H1 (cell line): Measurements from ENCODE around the gene HIPK3. TPM values are rescaled to one million over a fixed set of nuclear protein-coding genes. Genes with fewer than 3 reads are reported as not detected.

Source experiments
- CTCF ChIA-PET: fragments of 300-600 bp; sonication (Branson Sonifier 250); formaldehyde crosslinking; loops from one replicate; lab custom pipeline; 2021; ENCODE audit not compliant: partially characterized antibody; lab: Charles Lee
- POLR2A ChIA-PET: fragments of 300-600 bp; sonication (Branson Sonifier 250); formaldehyde crosslinking; loops from one replicate; lab custom pipeline; 2021; ENCODE audit warnings: inconsistent platforms; ENCODE audit not compliant: partially characterized antibody; lab: Charles Lee
- DNase-seq, 2 experiments: peaks; one replicate each; pipeline versions ENCODE4 v3.0.0 to v3.0.0-alpha.2; 2010 to 2022; ENCODE audit warnings: low spot score in 2 of 2, low read depth in 1 of 2, mixed read lengths in 1 of 2
- FAIRE-seq: peaks from 2 replicates; lab custom pipeline; 2011; peaks lifted over from hg19 to GRCh38; lab: Jason Lieb, UNC
- H2AFZ ChIP-seq: 2 replicates; pipeline ENCODE4 v1.8.1; 2012; ENCODE audit warnings: low read length, inconsistent platforms
- H2AK5ac ChIP-seq: 2 replicates; pipeline ENCODE4 v1.6.1; 2013; ENCODE audit warnings: low read depth, low read length
- H2BK120ac ChIP-seq: replicated peaks from 2 replicates; pipeline ENCODE3; 2013; ENCODE audit warnings: low read depth, low read length, inconsistent platforms
- H2BK12ac ChIP-seq: 2 replicates; pipeline ENCODE4 v1.6.1; 2013; ENCODE audit warnings: low read depth, low read length
- H2BK15ac ChIP-seq: 2 replicates; pipeline ENCODE4 v1.6.1; 2013; ENCODE audit warnings: low read length
- H2BK20ac ChIP-seq: 2 replicates; pipeline ENCODE4 v1.6.1; 2013; ENCODE audit warnings: low read length
- H2BK5ac ChIP-seq: 2 replicates; pipeline ENCODE4 v1.6.1; 2013; ENCODE audit warnings: low read depth, low read length
- H3K14ac ChIP-seq: 2 replicates; pipeline ENCODE4 v1.6.1; 2013; ENCODE audit warnings: inconsistent platforms; ENCODE audit not compliant: insufficient read length
- H3K18ac ChIP-seq: 2 replicates; pipeline ENCODE4 v1.6.1; 2013; ENCODE audit warnings: low read length; ENCODE audit errors: extremely low read depth
- H3K23ac ChIP-seq: 2 replicates; pipeline ENCODE4 v1.6.1; 2013; ENCODE audit warnings: inconsistent platforms; ENCODE audit not compliant: insufficient read length
- H3K23me2 ChIP-seq: 2 replicates; pipeline ENCODE4 v1.6.1; 2013; ENCODE audit warnings: low read depth, low read length
- H3K27ac ChIP-seq: 2 replicates; pipeline ENCODE4 v1.6.1; 2011; ENCODE audit warnings: low read depth, low read length, inconsistent platforms
- H3K27me3 ChIP-seq, 4 experiments: replicated peaks in 1 of 4; 1 replicate in 1 of 4; 2 replicates in 3 of 4; pipeline versions ENCODE4 v1.6.1 to v1.8.1; 2011 to 2013; ENCODE audit warnings: low read length in 3 of 4, mild to moderate bottlenecking in 3 of 4, inconsistent platforms in 2 of 4, mixed read lengths in 2 of 4, moderate library complexity in 1 of 4; ENCODE audit not compliant: control insufficient read depth in 3 of 4, insufficient read depth in 3 of 4; ENCODE audit errors: extremely low read depth in 1 of 4
- H3K36me3 ChIP-seq, 4 experiments: 2 replicates each; pipeline versions ENCODE4 v1.6.1 to v1.8.1; 2011 to 2013; ENCODE audit warnings: mild to moderate bottlenecking in 4 of 4, low read length in 3 of 4, moderate library complexity in 2 of 4, control low read depth in 1 of 4, inconsistent platforms in 1 of 4; ENCODE audit not compliant: insufficient read depth in 4 of 4, control insufficient read depth in 2 of 4
- H3K4ac ChIP-seq: replicated peaks from 2 replicates; pipeline ENCODE3; 2013; ENCODE audit warnings: low read length, low read depth, mixed read lengths, inconsistent platforms; ENCODE audit not compliant: insufficient read length
- H3K4me1 ChIP-seq, 4 experiments: replicated peaks in 1 of 4; 1 replicate in 1 of 4; 2 replicates in 3 of 4; pipeline versions ENCODE4 v1.6.1 to v1.8.1; 2011 to 2013; ENCODE audit warnings: low read length in 3 of 4, inconsistent platforms in 2 of 4, mixed read lengths in 1 of 4; ENCODE audit not compliant: insufficient read depth in 4 of 4, control insufficient read depth in 3 of 4
- H3K4me2 ChIP-seq, 2 experiments: 2 replicates each; pipeline versions ENCODE4 v1.6.1 to v1.8.1; 2011 to 2013; ENCODE audit warnings: low read depth in 2 of 2, low read length in 2 of 2, control low read depth in 1 of 2, inconsistent platforms in 1 of 2, mild to moderate bottlenecking in 1 of 2; ENCODE audit not compliant: insufficient read depth in 1 of 2
- H3K4me3 ChIP-seq, 4 experiments: fragments of 200-600, 300-600 bp in 1 of 4; sonication (generic), shearing (Covaris generic), sonication (Bioruptor Twin) in 1 of 4; 2 replicates each; pipeline versions ENCODE4 v1.5.1 to v1.8.1; 2011 to 2016; ENCODE audit warnings: low read length in 4 of 4, low read depth in 3 of 4, control low read depth in 2 of 4, inconsistent platforms in 2 of 4, mild to moderate bottlenecking in 2 of 4, mixed read lengths in 1 of 4, moderate library complexity in 1 of 4; ENCODE audit not compliant: insufficient read depth in 2 of 4; ENCODE audit errors: extremely low read depth in 1 of 4
- H3K56ac ChIP-seq: replicated peaks from 2 replicates; pipeline ENCODE3; 2013; ENCODE audit warnings: low read depth, mild to moderate bottlenecking, mixed read lengths, low read length, inconsistent platforms; ENCODE audit not compliant: insufficient read length
- H3K79me1 ChIP-seq: 2 replicates; pipeline ENCODE4 v1.6.1; 2013; ENCODE audit warnings: low read depth, low read length, control low read depth
- H3K79me2 ChIP-seq, 2 experiments: 2 replicates each; pipeline versions ENCODE4 v1.6.1 to v1.8.1; 2012 to 2013; ENCODE audit warnings: low read length in 2 of 2, mild to moderate bottlenecking in 2 of 2, inconsistent platforms in 1 of 2; ENCODE audit not compliant: insufficient read depth in 2 of 2, control insufficient read depth in 1 of 2
- H3K9ac ChIP-seq, 4 experiments: replicated peaks in 1 of 4; 1 replicate in 1 of 4; 2 replicates in 3 of 4; pipeline versions ENCODE4 v1.6.1 to v1.8.1; 2011 to 2013; ENCODE audit warnings: low read depth in 3 of 4, low read length in 3 of 4, control low read depth in 2 of 4, mild to moderate bottlenecking in 2 of 4, moderate library complexity in 2 of 4, inconsistent platforms in 1 of 4; ENCODE audit errors: extremely low read depth in 1 of 4
- H3K9me3 ChIP-seq, 2 experiments: 2 replicates each; pipeline versions ENCODE4 v1.6.1 to v1.8.1; 2012 to 2013; ENCODE audit warnings: mild to moderate bottlenecking in 2 of 2, moderate library complexity in 2 of 2, control low read depth in 1 of 2, inconsistent platforms in 1 of 2, low read depth in 1 of 2, low read length in 1 of 2, mixed read lengths in 1 of 2; ENCODE audit not compliant: insufficient read depth in 2 of 2
- H4K20me1 ChIP-seq, 2 experiments: replicated peaks in 1 of 2; 2 replicates each; pipeline versions ENCODE3 to v1.8.1; 2011 to 2013; ENCODE audit warnings: inconsistent platforms in 2 of 2, low read length in 2 of 2, mild to moderate bottlenecking in 1 of 2; ENCODE audit not compliant: insufficient read depth in 2 of 2, control insufficient read depth in 1 of 2
- H4K5ac ChIP-seq: 2 replicates; pipeline ENCODE4 v1.6.1; 2013; ENCODE audit warnings: low read length, low read depth, mixed read lengths, inconsistent platforms; ENCODE audit not compliant: insufficient read length
- H4K8ac ChIP-seq: 2 replicates; pipeline ENCODE4 v1.8.0; 2013; ENCODE audit warnings: mild to moderate bottlenecking, moderate library complexity, low read length, inconsistent platforms; ENCODE audit not compliant: insufficient read depth; ENCODE audit errors: extremely low read depth
- H4K91ac ChIP-seq: replicated peaks from 2 replicates; pipeline ENCODE3; 2013; ENCODE audit warnings: low read length, mixed read lengths, inconsistent platforms; ENCODE audit not compliant: insufficient read length
- CTBP2 ChIP-seq: IDR thresholded peaks from 2 replicates; pipeline ENCODE4 v1.7.0; 2011; ENCODE audit warnings: borderline replicate concordance, mild to moderate bottlenecking, moderate library complexity, mixed read lengths, low read length; ENCODE audit not compliant: insufficient read depth, insufficient read length
- EP300 ChIP-seq, 2 experiments: IDR thresholded peaks; 1 replicate in 1 of 2; 2 replicates in 1 of 2; pipeline ENCODE4 v1.6.1; 2011 to 2012; ENCODE audit warnings: low read depth in 2 of 2, low read length in 2 of 2, mild to moderate bottlenecking in 2 of 2, borderline replicate concordance in 1 of 2, inconsistent platforms in 1 of 2, moderate library complexity in 1 of 2
- SAP30 ChIP-seq: fragments of 300-600 bp; sonication (generic); IDR thresholded peaks from 2 replicates; pipeline ENCODE4 v1.7.1; 2012; ENCODE audit warnings: low read length, moderate library complexity, mild to moderate bottlenecking, inconsistent platforms; ENCODE audit not compliant: insufficient read depth, insufficient replicate concordance
- SIN3A ChIP-seq, 2 experiments: IDR thresholded peaks in 1 of 2; conservative IDR thresholded peaks in 1 of 2; 2 replicates each; pipeline ENCODE4 v1.6.1; 2011 to 2012; ENCODE audit warnings: low read length in 2 of 2, improper control_type of control experiment in 1 of 2, low read depth in 1 of 2, mild to moderate bottlenecking in 1 of 2
- SP2 ChIP-seq: IDR thresholded peaks from 2 replicates; pipeline ENCODE4 v1.6.1; 2012; ENCODE audit warnings: mild to moderate bottlenecking, low read length, inconsistent platforms
- SP4 ChIP-seq: IDR thresholded peaks from 2 replicates; pipeline ENCODE4 v1.6.1; 2012; ENCODE audit warnings: low read length, inconsistent platforms
- SRF ChIP-seq: IDR thresholded peaks from 2 replicates; pipeline ENCODE4 v1.6.1; 2011; ENCODE audit warnings: mild to moderate bottlenecking, low read depth, low read length, moderate library complexity
- TBP ChIP-seq: IDR thresholded peaks from 2 replicates; pipeline ENCODE4 v1.6.1; 2011; ENCODE audit warnings: low read depth, low read length, improper control_type of control experiment
- WGBS, 2 experiments: shearing (Covaris generic) in 1 of 2; methylation state at CpG; one replicate each; pipeline versions ENCODE4 v1.1.6 to v1.1.7; 2013 to 2015; ENCODE audit warnings: low lambda C conversion rate in 2 of 2, mixed read lengths in 2 of 2, inconsistent platforms in 1 of 2, low coverage in 1 of 2, missing lambda C conversion rate in 1 of 2; ENCODE audit not compliant: insufficient replicate concordance in 2 of 2, insufficient coverage in 1 of 2, insufficient read length in 1 of 2; ENCODE audit errors: extremely low coverage in 1 of 2, missing lambda C conversion rate in 1 of 2; 5-methylcytosine and 5-hydroxymethylcytosine counted together
- polyA plus RNA-seq, 7 experiments: library from polyadenylated mRNA; depleted of rRNA in 3 of 7; stranded (reverse) in 5 of 7; unstranded in 2 of 7; fragments of >200 nt in 5 of 7; fragments of 200-250 nt in 2 of 7; gene quantifications; 1 replicate in 5 of 7; 2 replicates in 1 of 7; 4 replicates in 1 of 7; pipeline versions ENCODE4 v1.2.1 to v1.2.3, GENCODE V29; 2011 to 2013; ENCODE audit warnings: missing spikeins in 2 of 7, mixed read lengths in 2 of 7
- total RNA-seq: library from RNA; stranded (reverse); fragmentation: NEBNext Ultra II Directional; extraction: Animal tissue kit (Norgen Biotek cat#: 25700); gene quantifications from 2 replicates; pipeline ENCODE4 v1.2.1, GENCODE V29; 2021
- TF ChIP-seq, protein P1 (sequence below): IDR thresholded peaks from 2 replicates; pipeline ENCODE4 v1.6.1; 2012; ENCODE audit warnings: inconsistent platforms
- TF ChIP-seq, protein P2 (sequence below): IDR thresholded peaks from 2 replicates; pipeline ENCODE4 v1.6.1; 2012; ENCODE audit warnings: low read length, inconsistent platforms

HIPK3 gene
- total and polyA plus RNA-seq, 2 of the 8 experiments (the other 6 are each of a cell fraction or from before 2014, with no cell fraction given) = 5.0 to 22.3 TPM

DNA sequence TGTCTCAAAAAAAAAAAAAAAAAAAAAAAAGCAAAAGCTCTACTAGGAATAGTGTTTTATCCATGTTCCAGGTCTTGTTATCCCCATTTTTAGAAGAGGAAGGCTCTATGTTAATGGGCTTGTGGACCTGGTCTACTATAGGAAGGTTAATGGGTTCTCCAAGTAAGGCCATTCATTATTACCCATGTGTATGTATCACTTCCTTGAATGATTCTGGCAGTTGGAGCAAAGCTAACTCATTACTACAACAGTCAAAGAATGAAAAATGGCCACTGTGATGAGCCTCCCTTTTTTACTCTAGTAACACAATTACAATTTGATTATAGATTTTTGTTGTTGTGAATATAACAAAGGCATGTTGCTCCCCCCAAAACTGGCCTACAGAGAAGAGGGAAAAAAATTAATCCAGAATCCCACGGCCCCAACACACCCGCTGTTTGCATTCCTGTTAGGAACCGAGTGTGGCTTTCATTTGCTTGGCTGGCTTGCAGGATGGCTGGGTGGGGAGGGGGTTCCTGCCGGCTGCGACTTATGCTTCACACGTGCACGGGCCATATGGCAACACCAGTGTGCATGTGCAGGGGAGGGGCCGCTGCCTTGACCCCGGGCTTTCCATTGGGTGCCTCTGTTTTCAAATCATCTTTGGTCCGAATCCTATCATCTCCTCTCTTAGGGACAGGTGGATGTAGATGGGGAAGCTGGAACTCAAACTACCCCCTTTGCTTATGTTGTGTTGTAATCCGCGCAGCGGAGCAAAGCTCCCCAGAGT is 148.8 kb downstream of the HIPK3 start:
- no peak for FAIRE-seq
- Histone ChIP-seq H3K79me1 (no peaks in the 10 kb centered on the region), H3K79me2 (no peaks in the 10 kb centered on the region), H3K18ac (no peak overlapping the region), H2BK120ac (no peak overlapping the region), H2BK15ac (no peak overlapping the region), H3K9ac (no peak overlapping the region), H3K4ac (no peak overlapping the region), H2AFZ (no peak overlapping the region), H3K56ac (no peak overlapping the region), H4K20me1 (peaks cover 0 to 4% of the 10 kb centered on the region in 2 experiments), H4K91ac (no peak overlapping the region), H3K9me3 (no peaks in the 10 kb centered on the region), H2AK5ac (no peak overlapping the region), H3K4me2 (no peak overlapping the region), H4K5ac (no peak overlapping the region), H3K4me1 (peaks cover 0 to 3% (median 0%) of the 10 kb centered on the region in 4 experiments; a peak in 2 of 7 replicates), H3K14ac (no peak overlapping the region), H2BK20ac (no peak overlapping the region), H3K23me2 (peaks cover 4% of the 10 kb centered on the region; the same call in 1 of the 2 replicates), H2BK5ac (no peak overlapping the region), H2BK12ac (no peak overlapping the region), H3K4me3 (no peak overlapping the region), H3K27me3 (no peaks in the 10 kb centered on the region), H4K8ac (peak overlapping the region; percentile 28; the same call in 1 of the 2 replicates), H3K36me3 (no peaks in the 10 kb centered on the region), H3K23ac (no peak overlapping the region), H3K27ac (no peak overlapping the region)
- no peak for DNase-seq
- WGBS, 2 experiments = 90% methylated on average over 13 of the region's 13 CpGs; no CpG with 5 or more reads in 1 of the 2 experiments
- ChIA-PET POLR2A (no interaction called here), CTCF (interaction anchor here (0.7 to 1.0 kb wide), 2 partner anchors 68 to 302 kb away, joined by 3 read pairs; no protein-coding TSS in a partner anchor)
- TF ChIP-seq, protein P1, sequence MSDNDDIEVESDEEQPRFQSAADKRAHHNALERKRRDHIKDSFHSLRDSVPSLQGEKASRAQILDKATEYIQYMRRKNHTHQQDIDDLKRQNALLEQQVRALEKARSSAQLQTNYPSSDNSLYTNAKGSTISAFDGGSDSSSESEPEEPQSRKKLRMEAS = no peak
- TF ChIP-seq SRF (no peak), CTBP2 (no peak), TBP (no peak), SAP30 (no peak), EP300 (IDR thresholded peaks at IDR 0.05; ENCODE audit: borderline replicate concordance in 1 of 2, low read depth in 2 of 2, low read length in 2 of 2) (no peak), SP2 (no peak), SP4 (no peak), SIN3A (conservative IDR thresholded peaks at IDR 0.05 in 1 of 2, IDR thresholded peaks at IDR 0.05 in 1 of 2; ENCODE audit: low read depth in 1 of 2, low read length in 2 of 2) (no peak)
- TF ChIP-seq, protein P2, sequence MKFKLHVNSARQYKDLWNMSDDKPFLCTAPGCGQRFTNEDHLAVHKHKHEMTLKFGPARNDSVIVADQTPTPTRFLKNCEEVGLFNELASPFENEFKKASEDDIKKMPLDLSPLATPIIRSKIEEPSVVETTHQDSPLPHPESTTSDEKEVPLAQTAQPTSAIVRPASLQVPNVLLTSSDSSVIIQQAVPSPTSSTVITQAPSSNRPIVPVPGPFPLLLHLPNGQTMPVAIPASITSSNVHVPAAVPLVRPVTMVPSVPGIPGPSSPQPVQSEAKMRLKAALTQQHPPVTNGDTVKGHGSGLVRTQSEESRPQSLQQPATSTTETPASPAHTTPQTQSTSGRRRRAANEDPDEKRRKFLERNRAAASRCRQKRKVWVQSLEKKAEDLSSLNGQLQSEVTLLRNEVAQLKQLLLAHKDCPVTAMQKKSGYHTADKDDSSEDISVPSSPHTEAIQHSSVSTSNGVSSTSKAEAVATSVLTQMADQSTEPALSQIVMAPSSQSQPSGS = no peak
